ENCODE results near the gene USP10. TPM values are rescaled to one million over a fixed set of nuclear protein-coding genes. Genes with fewer than 3 reads are reported as not detected.
"Not testable (repeated sequence)": the region's sequence is repeated elsewhere in the genome, so short reads cannot be mapped to it uniquely, and the experiment has no call there.

The USP10 gene
- total and polyA plus RNA-seq, 2 donors (not counting 1 experiment from before 2014, with no cell fraction given): 48.6 to 59.1 TPM

DNA sequence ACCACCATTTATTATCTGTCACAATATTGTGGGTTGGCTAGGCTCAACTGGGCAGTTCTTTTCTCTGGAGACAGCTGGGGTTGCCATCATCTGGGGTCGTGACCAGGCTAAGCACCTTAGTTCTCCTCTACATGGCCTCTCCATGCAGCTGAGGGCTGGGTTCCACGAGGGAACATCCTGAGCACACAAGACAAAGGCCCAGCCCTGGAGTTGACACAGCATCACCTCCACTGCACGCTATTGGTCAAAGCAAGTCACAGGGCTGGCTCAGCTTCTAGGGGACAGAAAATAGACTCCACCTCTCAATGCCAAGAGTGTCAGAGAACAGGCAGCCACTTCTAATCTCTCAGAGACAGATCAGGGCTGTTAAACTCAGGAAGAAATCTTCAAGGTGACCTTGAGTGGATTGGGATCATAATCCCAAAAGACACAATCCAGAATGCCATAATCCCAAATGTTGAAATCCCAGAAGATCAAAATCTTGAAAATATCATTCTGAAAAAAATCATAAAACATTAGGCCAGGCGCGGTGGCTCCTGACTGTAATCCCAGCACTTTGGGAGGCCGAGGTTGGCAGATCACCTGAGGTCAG is 13.0 kb upstream of the USP10 start:
- no peak overlapping the region for H3K4me2 ChIP-seq (ENCODE audit: extremely low read depth, insufficient read depth, low read length)
- TF ChIP-seq, protein P1, sequence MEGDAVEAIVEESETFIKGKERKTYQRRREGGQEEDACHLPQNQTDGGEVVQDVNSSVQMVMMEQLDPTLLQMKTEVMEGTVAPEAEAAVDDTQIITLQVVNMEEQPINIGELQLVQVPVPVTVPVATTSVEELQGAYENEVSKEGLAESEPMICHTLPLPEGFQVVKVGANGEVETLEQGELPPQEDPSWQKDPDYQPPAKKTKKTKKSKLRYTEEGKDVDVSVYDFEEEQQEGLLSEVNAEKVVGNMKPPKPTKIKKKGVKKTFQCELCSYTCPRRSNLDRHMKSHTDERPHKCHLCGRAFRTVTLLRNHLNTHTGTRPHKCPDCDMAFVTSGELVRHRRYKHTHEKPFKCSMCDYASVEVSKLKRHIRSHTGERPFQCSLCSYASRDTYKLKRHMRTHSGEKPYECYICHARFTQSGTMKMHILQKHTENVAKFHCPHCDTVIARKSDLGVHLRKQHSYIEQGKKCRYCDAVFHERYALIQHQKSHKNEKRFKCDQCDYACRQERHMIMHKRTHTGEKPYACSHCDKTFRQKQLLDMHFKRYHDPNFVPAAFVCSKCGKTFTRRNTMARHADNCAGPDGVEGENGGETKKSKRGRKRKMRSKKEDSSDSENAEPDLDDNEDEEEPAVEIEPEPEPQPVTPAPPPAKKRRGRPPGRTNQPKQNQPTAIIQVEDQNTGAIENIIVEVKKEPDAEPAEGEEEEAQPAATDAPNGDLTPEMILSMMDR (conservative IDR thresholded peaks at IDR 0.05 in 1 of 2, IDR thresholded peaks at IDR 0.05 in 1 of 2; ENCODE audit: low read depth in 1 of 2, low read length in 2 of 2): no peak
- no peak for TF ChIP-seq EZH2 (IDR thresholded peaks at IDR 0.05; ENCODE audit: low read length, missing control alignments)
- no peak for DNase-seq (ENCODE audit: low read depth in 2 of 2)
- no peaks in the 10 kb centered on the region for H3K79me2 ChIP-seq (ENCODE audit: control insufficient read depth, insufficient read depth, low read length)
- H3K27ac ChIP-seq (ENCODE audit: insufficient read depth, low read length): no peak overlapping the region
- no peaks in the 10 kb centered on the region for H3K27me3 ChIP-seq (ENCODE audit: control insufficient read depth, insufficient read depth, low read length)
- no peak overlapping the region for H2AFZ ChIP-seq (ENCODE audit: low read length)
- H4K20me1 ChIP-seq (ENCODE audit: control insufficient read depth, extremely low read depth, insufficient read depth, low read length): no peaks in the 10 kb centered on the region
- no peaks in the 10 kb centered on the region for H3K36me3 ChIP-seq (ENCODE audit: control insufficient read depth, insufficient read depth, low read length)
- H3K4me1 ChIP-seq (ENCODE audit: control insufficient read depth, extremely low read depth, insufficient read depth, low read length): peaks cover 8% of the 10 kb centered on the region
- H3K4me3 ChIP-seq (replicated peaks in 1 of 4; ENCODE audit: control extremely low read depth in 1 of 4, insufficient read depth in 1 of 4, low read depth in 3 of 4, low read length in 4 of 4): no peak overlapping the region
- no peaks in the 10 kb centered on the region for H3K9me3 ChIP-seq (ENCODE audit: control insufficient read depth, insufficient read depth, low read depth, low read length)
- no peak overlapping the region for H3K9ac ChIP-seq (ENCODE audit: insufficient read depth, low read length)

DNA sequence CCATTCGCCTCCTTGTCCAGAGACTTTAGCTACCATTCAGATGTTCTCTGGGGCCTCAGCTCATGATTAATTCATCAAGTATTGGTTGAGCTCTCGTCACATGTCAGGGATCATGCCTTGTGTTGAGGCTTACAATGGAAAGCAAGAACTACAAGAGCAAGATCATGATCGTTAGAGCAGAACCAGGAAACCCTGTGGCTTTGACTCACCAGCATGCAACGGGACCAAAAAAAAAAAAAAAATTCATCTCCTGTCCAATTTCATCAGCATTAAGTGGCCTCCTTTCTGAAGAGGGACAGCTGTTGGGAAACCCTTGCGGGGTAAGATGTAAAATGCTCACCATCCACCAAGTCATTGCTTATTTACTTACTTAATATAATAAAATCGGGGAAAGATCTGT is 12.1 kb upstream of the USP10 start:
- H3K9ac ChIP-seq (ENCODE audit: insufficient read depth, low read length): no peak overlapping the region
- H3K36me3 ChIP-seq (ENCODE audit: control insufficient read depth, insufficient read depth, low read length): no peaks in the 10 kb centered on the region
- H3K9me3 ChIP-seq (ENCODE audit: control insufficient read depth, insufficient read depth, low read depth, low read length): no peaks in the 10 kb centered on the region
- peak overlapping the region; percentile 31 for H2AFZ ChIP-seq (ENCODE audit: low read length)
- no peaks in the 10 kb centered on the region for H3K27me3 ChIP-seq (ENCODE audit: control insufficient read depth, insufficient read depth, low read length)
- peak overlapping the region; percentile 2 for H3K4me2 ChIP-seq (ENCODE audit: extremely low read depth, insufficient read depth, low read length)
- no peaks in the 10 kb centered on the region for H4K20me1 ChIP-seq (ENCODE audit: control insufficient read depth, extremely low read depth, insufficient read depth, low read length)
- H3K27ac ChIP-seq (ENCODE audit: insufficient read depth, low read length): peak overlapping the region; percentile 60
- no peak overlapping the region for H3K4me3 ChIP-seq (replicated peaks in 1 of 4; ENCODE audit: control extremely low read depth in 1 of 4, insufficient read depth in 1 of 4, low read depth in 3 of 4, low read length in 4 of 4)
- peak; percentile 90 to 94 for DNase-seq (ENCODE audit: low read depth in 2 of 2)
- no peaks in the 10 kb centered on the region for H3K79me2 ChIP-seq (ENCODE audit: control insufficient read depth, insufficient read depth, low read length)
- H3K4me1 ChIP-seq (ENCODE audit: control insufficient read depth, extremely low read depth, insufficient read depth, low read length): peaks cover 8% of the 10 kb centered on the region
- TF ChIP-seq EZH2 (IDR thresholded peaks at IDR 0.05; ENCODE audit: low read length, missing control alignments): no peak
- TF ChIP-seq, protein P1 (conservative IDR thresholded peaks at IDR 0.05 in 1 of 2, IDR thresholded peaks at IDR 0.05 in 1 of 2; ENCODE audit: low read depth in 1 of 2, low read length in 2 of 2): no peak

GRCh38 chr16:84688163-84688562 is 11.6 kb upstream of the USP10 start:
- not testable (repeated sequence) for DNase-seq (ENCODE audit: low read depth in 2 of 2); H3K27me3 ChIP-seq (ENCODE audit: control insufficient read depth, insufficient read depth, low read length); H3K4me1 ChIP-seq (ENCODE audit: control insufficient read depth, extremely low read depth, insufficient read depth, low read length); H3K9me3 ChIP-seq (ENCODE audit: control insufficient read depth, insufficient read depth, low read depth, low read length); H3K4me2 ChIP-seq (ENCODE audit: extremely low read depth, insufficient read depth, low read length); H3K9ac ChIP-seq (ENCODE audit: insufficient read depth, low read length); H4K20me1 ChIP-seq (ENCODE audit: control insufficient read depth, extremely low read depth, insufficient read depth, low read length); H3K36me3 ChIP-seq (ENCODE audit: control insufficient read depth, insufficient read depth, low read length); H3K4me3 ChIP-seq (replicated peaks in 1 of 4; ENCODE audit: control extremely low read depth in 1 of 4, insufficient read depth in 1 of 4, low read depth in 3 of 4, low read length in 4 of 4); H3K79me2 ChIP-seq (ENCODE audit: control insufficient read depth, insufficient read depth, low read length); H2AFZ ChIP-seq (ENCODE audit: low read length)
- peak overlapping the region; percentile 56 for H3K27ac ChIP-seq (ENCODE audit: insufficient read depth, low read length)
